ENCODE data around the gene CIAO1.
"Not testable (repeated sequence)": the region's sequence is repeated elsewhere in the genome, so short reads cannot be mapped to it uniquely, and the experiment has no call there.

CIAO1 gene

DNA sequence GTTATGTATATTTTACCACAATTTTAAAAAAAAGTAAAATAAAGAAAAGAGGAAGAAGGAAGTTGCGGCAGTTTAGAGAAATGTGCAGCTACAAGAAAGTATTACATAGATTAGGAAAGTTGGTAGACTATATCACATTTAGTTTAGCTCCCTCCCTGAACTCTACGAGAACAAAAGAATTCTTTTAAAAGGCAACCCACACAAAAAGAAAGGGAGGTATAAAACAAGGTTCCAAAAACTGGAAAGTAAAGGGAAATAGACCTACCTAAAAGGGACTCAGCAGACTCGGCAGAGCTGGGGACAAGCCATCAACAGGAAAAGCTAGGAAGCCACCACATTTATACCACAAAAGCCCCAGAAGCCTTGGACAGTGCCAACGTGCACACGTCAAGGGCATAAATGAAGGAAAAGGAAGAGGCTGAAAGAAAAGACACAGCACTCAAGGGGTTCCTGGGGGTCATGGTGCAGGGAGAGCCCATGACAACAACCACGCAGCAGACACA, 9.4 kb upstream of the CIAO1 start:
- no peak for DNase-seq (ENCODE audit: low read depth in 2 of 2)
- TF ChIP-seq, protein P1, sequence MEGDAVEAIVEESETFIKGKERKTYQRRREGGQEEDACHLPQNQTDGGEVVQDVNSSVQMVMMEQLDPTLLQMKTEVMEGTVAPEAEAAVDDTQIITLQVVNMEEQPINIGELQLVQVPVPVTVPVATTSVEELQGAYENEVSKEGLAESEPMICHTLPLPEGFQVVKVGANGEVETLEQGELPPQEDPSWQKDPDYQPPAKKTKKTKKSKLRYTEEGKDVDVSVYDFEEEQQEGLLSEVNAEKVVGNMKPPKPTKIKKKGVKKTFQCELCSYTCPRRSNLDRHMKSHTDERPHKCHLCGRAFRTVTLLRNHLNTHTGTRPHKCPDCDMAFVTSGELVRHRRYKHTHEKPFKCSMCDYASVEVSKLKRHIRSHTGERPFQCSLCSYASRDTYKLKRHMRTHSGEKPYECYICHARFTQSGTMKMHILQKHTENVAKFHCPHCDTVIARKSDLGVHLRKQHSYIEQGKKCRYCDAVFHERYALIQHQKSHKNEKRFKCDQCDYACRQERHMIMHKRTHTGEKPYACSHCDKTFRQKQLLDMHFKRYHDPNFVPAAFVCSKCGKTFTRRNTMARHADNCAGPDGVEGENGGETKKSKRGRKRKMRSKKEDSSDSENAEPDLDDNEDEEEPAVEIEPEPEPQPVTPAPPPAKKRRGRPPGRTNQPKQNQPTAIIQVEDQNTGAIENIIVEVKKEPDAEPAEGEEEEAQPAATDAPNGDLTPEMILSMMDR (IDR thresholded peaks at IDR 0.05; ENCODE audit: low read depth, low read length): no peak
- H3K4me3 ChIP-seq (replicated peaks in 1 of 2; ENCODE audit: low read depth in 2 of 2, low read length in 2 of 2): no peak overlapping the region

DNA sequence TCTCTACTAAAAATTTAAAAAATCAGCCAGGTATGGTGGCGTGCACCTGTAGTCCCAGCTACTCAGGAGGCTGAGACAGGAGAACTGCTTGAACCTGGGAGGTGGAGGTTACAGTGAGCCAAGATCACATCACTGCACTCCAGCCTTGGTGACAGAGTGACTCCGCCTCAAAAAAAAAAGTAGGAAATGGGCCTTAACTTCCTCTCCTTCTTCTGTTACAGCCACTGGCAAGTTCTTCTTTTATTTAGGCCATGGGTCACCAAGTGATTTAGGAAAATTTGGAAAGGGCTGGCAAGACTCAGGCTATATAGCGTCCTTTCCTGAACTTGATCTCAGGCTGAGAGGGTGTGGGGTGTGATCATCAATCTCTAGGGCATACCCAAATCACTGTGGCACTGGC, 8.3 kb upstream of the CIAO1 start:
- DNase-seq (ENCODE audit: low read depth in 2 of 2); H3K4me3 ChIP-seq (replicated peaks in 1 of 2; ENCODE audit: low read depth in 2 of 2, low read length in 2 of 2): not testable (repeated sequence)

DNA sequence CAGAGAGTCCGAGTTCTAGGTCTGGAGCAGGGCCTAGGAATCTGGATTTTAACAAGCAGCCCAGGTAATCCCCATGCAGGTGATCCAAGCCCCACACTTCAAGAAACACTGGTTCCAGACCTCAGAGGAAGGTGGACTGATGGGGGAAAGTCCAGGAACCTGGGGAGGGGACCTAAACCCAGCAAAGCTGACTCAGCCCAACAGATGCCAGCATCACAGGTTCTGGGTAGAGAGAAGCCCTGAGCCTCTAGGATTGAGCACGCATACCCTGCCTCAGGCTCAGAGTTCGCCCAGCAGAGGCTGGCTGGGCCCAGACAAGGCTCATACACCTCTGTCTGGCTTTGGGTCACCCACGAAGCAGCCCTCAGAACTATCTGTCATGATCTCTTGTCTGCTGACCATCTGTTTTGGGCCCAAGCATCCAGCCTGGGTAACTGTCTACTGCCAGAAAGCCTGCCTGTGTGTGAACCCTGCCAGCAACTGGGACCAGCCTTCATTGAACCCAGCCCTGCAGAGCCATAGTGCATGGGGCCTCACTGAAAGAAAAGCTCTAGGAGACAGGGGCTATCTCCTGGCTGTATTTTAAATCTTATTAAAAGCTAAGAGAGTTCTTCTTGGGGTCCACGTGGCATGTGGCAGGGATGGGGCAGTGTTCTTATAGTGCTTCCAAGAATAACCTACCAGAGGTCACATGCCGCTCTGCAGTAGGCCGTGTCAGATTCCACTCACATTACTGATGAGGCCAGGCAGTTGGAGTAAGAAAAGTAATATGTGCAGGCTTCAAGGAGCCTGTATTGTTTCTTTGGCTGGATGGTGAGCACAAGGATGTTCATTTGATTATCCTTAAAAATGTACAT, 7.6 kb upstream of the CIAO1 start:
- peak in 1 of 2 donors; percentile 45 for DNase-seq (ENCODE audit: low read depth in 2 of 2)
- no peak overlapping the region for H3K4me3 ChIP-seq (replicated peaks in 1 of 2; ENCODE audit: low read depth in 2 of 2, low read length in 2 of 2)
- TF ChIP-seq, protein P1 (IDR thresholded peaks at IDR 0.05; ENCODE audit: low read depth, low read length): no peak

- no peak overlapping the region for H3K4me3 ChIP-seq (replicated peaks in 1 of 2; ENCODE audit: low read depth in 2 of 2, low read length in 2 of 2)
- TF ChIP-seq, protein P1 (IDR thresholded peaks at IDR 0.05; ENCODE audit: low read depth, low read length): no peak
- no peak for DNase-seq (ENCODE audit: low read depth in 2 of 2)
Measured at GRCh38 chr2:96259497-96259921, 6.5 kb upstream of the CIAO1 start.

DNA sequence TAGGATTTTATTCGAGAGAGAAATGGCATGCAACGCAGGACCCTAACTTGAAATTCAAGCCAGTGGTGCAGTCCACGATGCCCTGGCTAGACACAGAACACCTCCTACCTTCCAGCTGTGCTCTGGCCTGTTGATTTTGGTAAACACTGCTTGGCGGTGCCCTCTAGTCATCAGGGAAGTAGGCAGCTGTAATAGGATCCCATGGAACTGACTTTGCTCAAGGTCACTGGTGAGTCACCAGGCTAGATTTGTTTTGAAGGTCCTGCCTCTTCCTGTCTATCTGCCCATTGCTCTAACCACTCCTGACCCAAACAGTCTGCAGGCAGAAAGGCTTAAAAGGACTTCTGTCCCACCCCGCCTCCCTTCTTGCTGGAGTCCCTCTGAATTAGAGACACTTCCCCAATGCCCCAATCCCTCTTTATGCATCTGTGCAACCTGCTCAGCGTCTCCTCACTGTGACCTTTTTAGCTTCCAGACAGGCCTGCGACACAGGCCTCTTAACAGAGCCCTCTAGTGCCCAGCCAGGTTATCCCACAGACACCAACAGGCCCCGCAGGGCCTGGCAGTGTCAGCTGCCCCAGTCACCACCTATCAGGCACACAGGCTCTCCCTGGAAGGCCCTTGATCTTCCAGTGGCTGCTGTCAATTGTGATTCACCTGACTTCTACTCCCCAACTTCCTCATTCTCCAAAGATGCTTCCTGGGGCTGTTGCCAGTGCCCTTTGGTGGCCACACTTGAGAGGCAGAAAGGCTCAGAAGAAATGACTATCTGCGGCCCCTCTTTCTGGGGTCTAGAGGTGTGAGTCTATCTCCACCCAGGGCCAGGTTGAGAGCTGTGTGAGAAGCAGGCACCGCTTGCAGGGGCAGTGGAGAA, 5.4 kb upstream of the CIAO1 start:
- DNase-seq (ENCODE audit: low read depth in 2 of 2): peak; percentile 88 to 93
- TF ChIP-seq, protein P1 (IDR thresholded peaks at IDR 0.05; ENCODE audit: low read depth, low read length): peak; percentile 44
- H3K4me3 ChIP-seq (replicated peaks in 1 of 2; ENCODE audit: low read depth in 2 of 2, low read length in 2 of 2): no peak overlapping the region

DNA sequence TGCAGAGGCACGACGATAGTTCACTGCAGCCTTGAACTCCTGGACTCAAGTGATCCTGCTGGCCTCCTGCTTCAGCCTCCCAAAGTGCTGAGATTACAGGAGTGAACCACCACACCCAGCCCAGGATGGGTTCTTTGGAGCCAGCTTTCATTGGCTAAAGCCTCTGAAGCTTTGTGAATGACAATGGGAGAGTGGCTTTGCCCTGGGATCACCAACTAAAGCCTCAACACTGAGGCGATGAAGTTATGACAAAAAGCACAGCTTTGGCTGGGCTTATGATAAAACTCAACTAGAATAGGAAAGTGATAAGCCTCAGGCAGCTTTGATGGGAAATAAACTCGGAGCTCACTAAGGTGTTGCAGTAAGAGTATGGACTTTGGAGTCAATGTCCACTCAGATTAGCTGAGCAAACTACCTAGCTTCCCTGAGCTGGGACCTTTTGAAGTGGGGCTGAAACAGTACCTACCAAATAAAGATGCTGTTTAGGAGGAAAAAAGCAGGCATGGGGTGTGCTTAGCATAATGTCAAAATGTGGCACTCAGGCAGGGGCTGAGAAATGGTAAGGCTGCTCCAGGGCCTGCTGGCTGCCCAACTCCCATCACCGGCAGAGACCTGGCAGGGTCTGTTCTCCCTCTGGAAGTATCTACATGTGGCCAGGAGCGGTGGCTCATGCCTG, 4.6 kb upstream of the CIAO1 start:
- no peak for DNase-seq (ENCODE audit: low read depth in 2 of 2)
- TF ChIP-seq, protein P1 (IDR thresholded peaks at IDR 0.05; ENCODE audit: low read depth, low read length): no peak
- no peak overlapping the region for H3K4me3 ChIP-seq (replicated peaks in 1 of 2; ENCODE audit: low read depth in 2 of 2, low read length in 2 of 2)

Measured in cardiac fibroblast (primary cell).